Mesendoderm (in vitro differentiated cells): Measurements from ENCODE around the gene CRK.

Experiments
- DNase-seq: peaks from one replicate; pipeline ENCODE4 v3.0.0; 2013
- H2AK5ac ChIP-seq: 2 replicates; pipeline ENCODE4 v1.6.1; 2013; ENCODE audit warnings: low read length, inconsistent platforms
- H2BK120ac ChIP-seq: 2 replicates; pipeline ENCODE4 v1.6.1; 2013; ENCODE audit warnings: low read depth, mild to moderate bottlenecking, low read length, moderate library complexity, mixed read lengths
- H2BK15ac ChIP-seq: replicated peaks from 2 replicates; pipeline ENCODE4 v1.6.1; 2013; ENCODE audit warnings: low read depth, mild to moderate bottlenecking, moderate library complexity
- H2BK5ac ChIP-seq: 2 replicates; pipeline ENCODE4 v1.6.1; 2013; ENCODE audit warnings: low read length, inconsistent platforms
- H3K18ac ChIP-seq: 2 replicates; pipeline ENCODE4 v1.6.1; 2013; ENCODE audit warnings: mild to moderate bottlenecking, low read length, mixed read lengths
- H3K23ac ChIP-seq: one replicate; pipeline ENCODE4 v1.6.1; 2013; ENCODE audit warnings: low read length
- H3K27ac ChIP-seq: 2 replicates; pipeline ENCODE4 v1.5.1; 2013; ENCODE audit warnings: low read depth, mild to moderate bottlenecking, inconsistent platforms, low read length, moderate library complexity
- H3K27me3 ChIP-seq: 2 replicates; pipeline ENCODE4 v1.6.1; 2013; ENCODE audit warnings: low read length, control low read depth, mild to moderate bottlenecking, inconsistent platforms; ENCODE audit not compliant: insufficient read depth, poor library complexity
- H3K36me3 ChIP-seq: 2 replicates; pipeline ENCODE4 v1.6.1; 2013; ENCODE audit warnings: low read length, inconsistent platforms; ENCODE audit not compliant: control insufficient read depth, insufficient read depth
- H3K4ac ChIP-seq: one replicate; pipeline ENCODE4 v1.6.1; 2013; ENCODE audit warnings: low read depth, mild to moderate bottlenecking, low read length, moderate library complexity
- H3K4me1 ChIP-seq: 2 replicates; pipeline ENCODE4 v1.6.1; 2013; ENCODE audit warnings: low read depth, low read length, inconsistent platforms; ENCODE audit not compliant: control insufficient read depth
- H3K4me2 ChIP-seq: 2 replicates; pipeline ENCODE4 v1.6.1; 2013; ENCODE audit warnings: low read length
- H3K4me3 ChIP-seq: 2 replicates; pipeline ENCODE4 v1.5.1; 2013; ENCODE audit warnings: mild to moderate bottlenecking, low read length
- H3K56ac ChIP-seq: one replicate; pipeline ENCODE4 v1.6.1; 2013; ENCODE audit warnings: low read length
- H3K79me1 ChIP-seq: 2 replicates; pipeline ENCODE4 v1.6.1; 2013; ENCODE audit warnings: low read length, inconsistent platforms
- H3K79me2 ChIP-seq: 2 replicates; pipeline ENCODE4 v1.6.1; 2013; ENCODE audit warnings: mild to moderate bottlenecking, low read length; ENCODE audit not compliant: control insufficient read depth, insufficient read depth
- H3K9ac ChIP-seq: 2 replicates; pipeline ENCODE4 v1.6.1; 2013; ENCODE audit warnings: low read length, inconsistent platforms
- H4K5ac ChIP-seq: one replicate; pipeline ENCODE4 v1.6.1; 2013; ENCODE audit warnings: low read length
- H4K8ac ChIP-seq: one replicate; pipeline ENCODE4 v1.6.1; 2013; ENCODE audit warnings: low read depth, mild to moderate bottlenecking, control low read depth, low read length, moderate library complexity
- WGBS: extraction: QIAGEN DNeasy Blood & Tissue Kit; methylation state at CpG from one replicate; pipeline ENCODE4 v1.1.7; 2013; ENCODE audit warnings: low lambda C conversion rate, missing lambda C conversion rate; ENCODE audit not compliant: insufficient coverage; ENCODE audit errors: extremely low coverage; 5-methylcytosine and 5-hydroxymethylcytosine counted together

CRK gene

DNA sequence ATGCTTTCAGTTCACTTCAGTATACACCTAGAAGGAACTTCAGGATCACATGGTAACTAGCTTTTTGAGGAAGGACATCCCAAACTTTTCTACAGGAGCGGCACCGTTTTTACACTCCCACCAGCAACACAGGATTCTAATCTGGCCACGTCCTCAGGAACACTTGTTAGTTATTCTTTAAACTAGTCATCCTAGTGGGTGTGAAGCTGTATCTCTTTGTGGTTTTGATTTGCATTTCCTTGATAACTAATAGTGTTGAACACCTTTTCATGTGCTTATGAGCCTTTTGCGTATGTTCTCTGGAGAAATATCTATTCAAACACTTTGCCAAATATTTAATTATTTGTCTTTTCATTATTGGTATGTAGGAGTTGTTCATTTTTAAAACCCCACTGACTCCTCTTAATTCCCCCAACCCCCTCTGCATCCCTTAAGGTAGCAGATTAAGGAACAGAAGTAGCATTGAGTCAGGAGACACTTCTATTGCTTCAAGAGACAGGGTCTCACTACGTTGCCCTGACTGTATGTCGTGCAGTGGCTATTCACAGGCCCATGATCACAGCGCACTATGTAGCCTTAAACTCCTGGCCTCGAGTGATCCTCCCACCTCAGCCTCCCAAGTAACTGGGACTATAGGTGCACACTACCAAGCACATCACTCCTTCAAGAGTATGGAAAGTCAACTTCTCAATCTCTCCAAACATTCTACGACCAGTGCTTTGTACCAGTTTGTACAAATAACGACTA, 81.4 kb downstream of the CRK start:
- Histone ChIP-seq H3K4me3 (no peak overlapping the region), H4K5ac (no peak overlapping the region), H3K79me1 (no peaks in the 10 kb centered on the region), H3K27me3 (no peaks in the 10 kb centered on the region), H3K4ac (no peak overlapping the region), H3K79me2 (peaks cover 99% of the 10 kb centered on the region), H3K36me3 (peaks cover 2% of the 10 kb centered on the region), H3K9ac (no peak overlapping the region), H4K8ac (no peak overlapping the region), H3K4me1 (peaks cover 13% of the 10 kb centered on the region), H2BK15ac (no peak overlapping the region), H3K23ac (no peak overlapping the region), H2BK5ac (no peak overlapping the region), H3K56ac (no peak overlapping the region), H2AK5ac (no peak overlapping the region), H2BK120ac (no peak overlapping the region), H3K18ac (no peak overlapping the region), H3K27ac (no peak overlapping the region), H3K4me2 (no peak overlapping the region)
- DNase-seq = no peak
- no CpG with 5 or more reads among the region's 10 CpGs for WGBS

DNA sequence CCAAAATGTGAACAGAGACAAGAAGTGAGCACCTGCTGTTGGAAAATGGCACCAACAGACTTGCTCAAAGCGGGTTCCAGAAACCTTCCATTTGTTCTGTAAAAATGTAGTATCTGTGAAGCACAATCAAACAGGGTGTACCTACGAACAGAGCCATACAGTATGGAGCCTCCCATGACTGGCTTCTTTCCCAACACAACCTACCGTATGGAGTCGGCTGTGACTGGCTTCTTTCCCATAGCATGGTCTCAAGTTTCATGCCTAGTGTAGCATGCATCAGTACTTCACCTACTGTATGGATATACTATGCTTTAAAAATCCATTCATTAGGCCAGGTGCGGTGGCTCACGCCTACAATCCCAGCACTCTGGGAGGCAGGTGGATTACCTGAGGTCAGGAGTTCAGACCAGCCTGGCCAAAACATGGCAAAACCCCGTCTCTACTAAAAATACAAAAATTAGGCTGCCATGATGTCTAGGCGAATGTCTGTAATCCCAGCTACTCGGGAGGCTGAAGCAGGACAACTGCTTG, 82.3 kb downstream of the CRK start:
- Histone ChIP-seq H2BK15ac (no peak overlapping the region), H2BK5ac (no peak overlapping the region), H3K9ac (no peak overlapping the region), H2AK5ac (no peak overlapping the region), H3K23ac (no peak overlapping the region), H4K5ac (no peak overlapping the region), H3K4me2 (no peak overlapping the region), H3K4ac (no peak overlapping the region), H3K56ac (no peak overlapping the region), H2BK120ac (no peak overlapping the region), H3K36me3 (peaks cover 2% of the 10 kb centered on the region), H3K18ac (no peak overlapping the region), H3K27ac (no peak overlapping the region), H4K8ac (no peak overlapping the region), H3K27me3 (no peaks in the 10 kb centered on the region), H3K79me1 (no peaks in the 10 kb centered on the region), H3K79me2 (peaks cover 98% of the 10 kb centered on the region), H3K4me3 (no peak overlapping the region), H3K4me1 (peaks cover 13% of the 10 kb centered on the region)
- WGBS = no CpG with 5 or more reads among the region's 9 CpGs
- no peak for DNase-seq

DNA sequence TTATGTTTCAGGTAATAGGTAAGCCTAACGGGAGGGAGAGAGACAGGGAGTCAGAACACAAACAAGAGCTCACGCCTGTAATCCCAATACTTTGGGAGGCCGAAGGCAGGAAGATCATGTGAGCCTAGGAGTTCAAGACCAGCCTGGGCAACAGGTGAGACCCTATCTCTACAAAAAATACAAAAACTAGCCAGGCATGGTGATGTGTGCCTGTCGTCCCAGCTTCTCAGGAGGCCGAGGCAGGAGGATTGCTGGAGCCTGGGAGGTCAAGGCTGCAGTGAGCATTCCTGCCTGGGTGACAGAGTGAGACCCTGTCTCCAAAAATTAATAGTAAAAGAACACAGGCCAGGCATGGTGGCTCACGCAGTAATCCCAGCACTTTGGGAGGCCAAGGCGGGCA, 83.4 kb downstream of the CRK start:
- Histone ChIP-seq H3K4me2 (no peak overlapping the region), H2BK15ac (no peak overlapping the region), H3K4me3 (no peak overlapping the region), H3K56ac (no peak overlapping the region), H3K4ac (no peak overlapping the region), H2AK5ac (no peak overlapping the region), H3K9ac (no peak overlapping the region), H2BK120ac (no peak overlapping the region), H3K23ac (no peak overlapping the region), H4K5ac (no peak overlapping the region), H3K18ac (no peak overlapping the region), H3K79me2 (peaks cover 97% of the 10 kb centered on the region), H3K27me3 (no peaks in the 10 kb centered on the region), H3K36me3 (peaks cover 2% of the 10 kb centered on the region), H3K4me1 (peaks cover 13% of the 10 kb centered on the region), H3K79me1 (no peaks in the 10 kb centered on the region), H3K27ac (no peak overlapping the region), H4K8ac (no peak overlapping the region), H2BK5ac (no peak overlapping the region)
- DNase-seq = no peak
- no CpG with 5 or more reads among the region's 7 CpGs for WGBS

DNA sequence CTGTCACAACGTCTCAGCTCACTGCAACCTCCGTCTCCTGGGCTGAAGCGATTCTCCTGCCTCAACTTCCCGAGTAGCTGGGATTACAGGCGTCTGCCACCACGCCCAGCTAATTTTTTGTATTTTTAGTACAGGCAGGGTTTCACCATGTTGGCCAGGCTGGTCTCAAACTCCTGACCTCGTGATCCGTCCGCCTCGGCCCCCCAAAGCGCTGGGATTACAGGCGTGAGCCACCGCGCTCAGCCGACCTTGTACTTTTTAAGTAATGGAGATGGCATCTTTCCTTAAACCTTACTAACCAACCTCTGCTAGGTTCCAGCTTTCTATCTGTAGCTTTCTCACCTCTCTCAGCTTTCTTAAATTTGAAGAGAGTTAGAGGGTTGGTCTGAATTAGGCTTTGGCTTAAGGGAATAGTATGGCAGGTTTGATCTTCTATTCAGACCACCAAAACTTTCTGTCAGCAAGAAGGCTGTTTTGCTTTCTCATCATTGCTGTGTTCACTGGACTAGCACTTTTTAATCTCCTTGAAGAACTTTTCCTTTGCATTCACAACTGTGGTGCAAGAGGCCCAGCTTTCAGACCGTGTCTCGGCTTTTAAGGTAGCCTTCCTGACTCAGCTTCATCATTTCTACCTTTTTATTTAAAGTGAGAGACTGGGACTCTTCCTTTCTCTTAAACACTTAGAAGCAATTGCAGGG, 84.0 kb downstream of the CRK start:
- H2BK5ac ChIP-seq = no peak overlapping the region
- peaks cover 2% of the 10 kb centered on the region for H3K36me3 ChIP-seq
- H3K23ac ChIP-seq = no peak overlapping the region
- H4K5ac ChIP-seq = no peak overlapping the region
- DNase-seq = no peak
- H3K27ac ChIP-seq = no peak overlapping the region
- H3K18ac ChIP-seq = no peak overlapping the region
- H4K8ac ChIP-seq = no peak overlapping the region
- H3K4ac ChIP-seq = no peak overlapping the region
- no peak overlapping the region for H3K4me3 ChIP-seq
- no peak overlapping the region for H2AK5ac ChIP-seq
- no peak overlapping the region for H3K4me2 ChIP-seq
- H3K9ac ChIP-seq = no peak overlapping the region
- H3K4me1 ChIP-seq = peaks cover 13% of the 10 kb centered on the region
- no peak overlapping the region for H2BK120ac ChIP-seq
- H3K79me1 ChIP-seq = no peaks in the 10 kb centered on the region
- no peaks in the 10 kb centered on the region for H3K27me3 ChIP-seq
- WGBS = no CpG with 5 or more reads among the region's 17 CpGs
- H3K79me2 ChIP-seq = peaks cover 97% of the 10 kb centered on the region
- no peak overlapping the region for H2BK15ac ChIP-seq
- no peak overlapping the region for H3K56ac ChIP-seq
